ENCODE results near the gene TPSAB1. TPM values are rescaled to one million over a fixed set of nuclear protein-coding genes. Genes with fewer than 3 reads are reported as not detected.
"Not testable (repeated sequence)": the region's sequence is repeated elsewhere in the genome, so short reads cannot be mapped to it uniquely, and the experiment has no call there.

Gene TPSAB1
- total RNA-seq, 4 donors from 2014 or later, result 4.3 to 8.6 (median 6.5) TPM

DNA sequence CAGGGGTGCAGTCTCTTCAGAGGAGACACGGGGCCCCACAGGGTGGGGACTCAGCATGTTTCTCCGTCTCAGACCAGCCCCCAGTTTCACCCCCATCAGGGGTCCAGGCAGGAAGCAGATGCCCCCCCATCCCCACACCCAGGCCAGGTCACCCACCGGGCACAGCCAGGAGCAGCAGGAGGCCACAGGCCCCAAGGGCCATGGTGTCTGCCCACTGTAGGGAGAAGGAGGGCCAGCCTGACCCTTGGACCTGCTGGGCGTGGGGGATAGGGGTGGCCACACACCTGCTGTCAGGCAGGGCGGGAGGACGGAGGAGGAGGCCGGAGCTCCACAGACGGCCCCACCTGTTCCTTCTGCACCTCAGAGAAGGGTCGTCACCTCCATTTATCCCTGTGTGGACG is 15.5 kb upstream of the TPSAB1 start, which contains the start of gene TPSG1:
TPSG1 (minus strand) TSS at position 218 of the 401 bp plus-strand sequence; CDS start at position 202, 16 bp downstream.
- H3K27ac ChIP-seq, result no peak within 1 kb of the TSS
- H3K4me1 ChIP-seq, result no peaks in the 10 kb centered on the region
- intact Hi-C loops (cut with DNase I), result no loop called here
- H3K36me3 ChIP-seq, result no peaks in the 10 kb centered on the region
- WGBS, 2 donors, result 62 to 73% methylated on average over 7 of the region's 10 CpGs
- no peak within 1 kb of the TSS for H3K4me3 ChIP-seq (replicated peaks in 1 of 3)
- no peak for DNase-seq
- no peaks in the 10 kb centered on the region for H3K9me3 ChIP-seq
- TF ChIP-seq, protein P1, sequence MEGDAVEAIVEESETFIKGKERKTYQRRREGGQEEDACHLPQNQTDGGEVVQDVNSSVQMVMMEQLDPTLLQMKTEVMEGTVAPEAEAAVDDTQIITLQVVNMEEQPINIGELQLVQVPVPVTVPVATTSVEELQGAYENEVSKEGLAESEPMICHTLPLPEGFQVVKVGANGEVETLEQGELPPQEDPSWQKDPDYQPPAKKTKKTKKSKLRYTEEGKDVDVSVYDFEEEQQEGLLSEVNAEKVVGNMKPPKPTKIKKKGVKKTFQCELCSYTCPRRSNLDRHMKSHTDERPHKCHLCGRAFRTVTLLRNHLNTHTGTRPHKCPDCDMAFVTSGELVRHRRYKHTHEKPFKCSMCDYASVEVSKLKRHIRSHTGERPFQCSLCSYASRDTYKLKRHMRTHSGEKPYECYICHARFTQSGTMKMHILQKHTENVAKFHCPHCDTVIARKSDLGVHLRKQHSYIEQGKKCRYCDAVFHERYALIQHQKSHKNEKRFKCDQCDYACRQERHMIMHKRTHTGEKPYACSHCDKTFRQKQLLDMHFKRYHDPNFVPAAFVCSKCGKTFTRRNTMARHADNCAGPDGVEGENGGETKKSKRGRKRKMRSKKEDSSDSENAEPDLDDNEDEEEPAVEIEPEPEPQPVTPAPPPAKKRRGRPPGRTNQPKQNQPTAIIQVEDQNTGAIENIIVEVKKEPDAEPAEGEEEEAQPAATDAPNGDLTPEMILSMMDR (IDR thresholded peaks at IDR 0.05), result no peak
- no peak for TF ChIP-seq POLR2A (IDR thresholded peaks at IDR 0.05)
- no peaks in the 10 kb centered on the region for H3K27me3 ChIP-seq

DNA sequence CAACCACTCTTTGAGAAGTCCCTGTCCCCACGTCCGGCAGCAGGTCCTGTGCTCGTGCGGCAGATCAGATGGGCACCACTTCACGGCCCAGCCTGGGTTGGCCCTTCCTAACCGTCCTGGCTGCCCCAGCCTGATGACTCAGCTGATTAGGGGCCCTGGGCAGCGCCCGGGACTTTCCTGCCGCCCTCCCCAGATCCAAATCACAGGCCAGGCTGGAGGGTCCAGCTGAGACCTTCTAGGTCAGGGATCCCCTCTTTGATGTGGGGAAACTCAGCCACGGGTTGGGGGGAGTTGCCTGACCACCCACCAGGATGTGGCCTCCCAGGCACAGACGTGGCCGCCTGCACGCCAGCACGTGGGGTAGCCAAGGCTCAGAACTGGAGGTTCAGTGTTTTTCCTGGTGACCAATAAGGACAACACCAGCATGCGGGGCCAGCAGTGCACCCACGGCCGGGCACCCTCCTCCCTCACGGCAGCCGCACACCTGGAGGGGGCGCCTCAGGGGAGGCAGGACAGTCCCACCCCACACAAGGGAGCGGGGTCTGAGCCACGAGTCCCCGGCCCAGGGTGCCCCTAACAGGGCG is 14.7 kb upstream of the TPSAB1 start:
- H3K27me3 ChIP-seq; H3K27ac ChIP-seq; H3K36me3 ChIP-seq; H3K4me1 ChIP-seq; H3K9me3 ChIP-seq; DNase-seq; H3K4me3 ChIP-seq (replicated peaks in 1 of 3); intact Hi-C loops (cut with DNase I): not testable (repeated sequence)
- WGBS, 2 donors, result 16 to 20% methylated on average over 5 to 8 of the region's 24 CpGs

DNA sequence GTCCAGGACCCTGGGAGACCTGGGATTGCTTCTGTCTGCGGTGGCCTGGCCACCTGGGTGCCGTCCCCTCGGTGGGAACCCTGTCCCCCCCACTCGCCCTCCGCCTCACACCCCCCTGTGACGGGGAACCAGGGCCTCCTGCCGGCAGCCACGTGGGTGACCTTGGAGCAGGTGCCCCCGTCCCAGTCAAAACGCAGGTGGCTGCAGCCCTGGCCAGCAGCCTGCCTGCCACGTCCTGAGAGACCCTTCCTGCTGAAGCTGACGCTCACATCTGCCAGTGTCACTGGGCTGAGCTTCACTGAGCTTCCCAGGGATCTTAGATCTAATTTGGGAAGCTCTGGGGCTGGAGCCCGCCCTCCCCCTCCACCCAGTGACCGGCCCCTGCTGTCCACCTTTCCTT is 13.8 kb upstream of the TPSAB1 start:
- H3K9me3 ChIP-seq; DNase-seq; H3K27me3 ChIP-seq; H3K4me3 ChIP-seq (replicated peaks in 1 of 3); H3K36me3 ChIP-seq; H3K4me1 ChIP-seq; H3K27ac ChIP-seq; intact Hi-C loops (cut with DNase I): not testable (repeated sequence)
- 10% methylated on average over 2 of the region's 14 CpGs; no CpG with 5 or more reads in 1 of the 2 donors for WGBS, 2 donors

DNA sequence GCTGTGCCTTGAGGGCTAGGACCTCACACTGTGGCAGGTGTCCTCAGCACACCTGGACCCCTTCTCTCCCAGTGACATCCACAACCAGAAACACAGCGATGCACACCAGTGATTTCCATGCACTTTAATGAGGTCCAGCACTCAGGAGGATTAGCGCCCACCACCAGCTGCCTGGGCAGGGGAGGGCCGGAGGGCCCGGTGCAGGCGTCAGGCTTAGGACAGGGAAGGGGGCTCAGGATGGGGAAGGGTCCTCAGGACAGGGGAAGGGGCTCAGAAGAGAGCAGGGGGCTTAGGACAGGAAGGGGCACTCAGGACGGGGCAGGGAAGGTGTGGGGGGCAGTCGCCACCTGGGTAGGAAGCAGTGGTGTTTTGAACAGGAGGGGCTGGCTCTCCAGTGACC is 12.3 kb upstream of the TPSAB1 start:
- H3K9me3 ChIP-seq; H3K36me3 ChIP-seq; DNase-seq; H3K4me1 ChIP-seq; H3K27me3 ChIP-seq; H3K4me3 ChIP-seq (replicated peaks in 1 of 3); intact Hi-C loops (cut with DNase I); H3K27ac ChIP-seq: not testable (repeated sequence)
- 41 to 84% methylated on average over 3 to 5 of the region's 7 CpGs for WGBS, 2 donors

DNA sequence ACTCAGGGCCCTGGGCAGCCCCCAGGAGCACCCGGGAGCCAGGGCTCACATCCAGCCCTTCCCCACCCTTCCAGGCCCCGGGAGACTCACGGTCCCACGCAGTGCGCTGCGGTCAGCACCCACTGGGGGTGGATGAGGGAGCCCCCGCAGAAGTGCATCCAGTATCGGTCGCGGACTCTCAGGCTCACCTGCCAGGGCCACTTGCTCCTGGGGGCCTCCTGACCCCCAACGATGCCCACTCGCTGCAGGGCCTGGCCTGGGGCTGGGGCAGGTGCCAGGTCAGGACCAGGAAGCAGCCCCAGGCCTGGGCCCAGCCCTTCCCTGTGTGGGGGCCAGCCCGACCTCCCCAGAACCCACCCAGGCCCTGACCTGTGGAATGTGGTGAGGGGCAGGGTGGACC is 11.0 kb upstream of the TPSAB1 start:
- DNase-seq; H3K27ac ChIP-seq; H3K4me3 ChIP-seq (replicated peaks in 1 of 3); H3K27me3 ChIP-seq; H3K4me1 ChIP-seq; H3K36me3 ChIP-seq; H3K9me3 ChIP-seq; intact Hi-C loops (cut with DNase I): not testable (repeated sequence)
- WGBS, 2 donors, result 85% methylated on average over 4 of the region's 13 CpGs; no CpG with 5 or more reads in 1 of the 2 donors

DNA sequence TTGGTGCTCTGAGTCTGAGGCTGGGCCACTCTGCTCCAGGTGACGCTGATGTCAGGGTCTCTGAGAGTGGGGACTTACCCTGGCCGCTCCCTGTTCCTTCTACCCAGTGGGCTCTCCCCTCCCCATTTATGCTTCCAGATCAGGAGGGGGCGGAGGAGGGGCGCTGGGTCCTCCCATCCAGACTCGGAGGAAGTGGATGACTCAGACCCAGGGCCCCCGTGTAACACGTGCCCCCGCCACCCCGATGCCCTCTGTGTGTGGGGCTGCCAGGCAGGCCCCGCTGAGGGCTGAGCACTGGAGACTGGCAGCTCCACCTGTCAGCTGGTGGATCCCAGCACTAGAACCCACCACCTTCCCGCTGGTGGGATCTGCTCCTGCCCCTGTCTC is 10.4 kb upstream of the TPSAB1 start, which contains the start of gene TPSB2:
TPSB2 (minus strand) TSS at position 101 of the 387 bp plus-strand sequence. CDS start 233 bp downstream, outside the sequence.
- H3K4me3 ChIP-seq (replicated peaks in 1 of 3); H3K9me3 ChIP-seq; intact Hi-C loops (cut with DNase I); H3K4me1 ChIP-seq; H3K27me3 ChIP-seq; H3K36me3 ChIP-seq; DNase-seq; H3K27ac ChIP-seq: not testable (repeated sequence)
- WGBS, 2 donors, result no CpG with 5 or more reads among the region's 11 CpGs

DNA sequence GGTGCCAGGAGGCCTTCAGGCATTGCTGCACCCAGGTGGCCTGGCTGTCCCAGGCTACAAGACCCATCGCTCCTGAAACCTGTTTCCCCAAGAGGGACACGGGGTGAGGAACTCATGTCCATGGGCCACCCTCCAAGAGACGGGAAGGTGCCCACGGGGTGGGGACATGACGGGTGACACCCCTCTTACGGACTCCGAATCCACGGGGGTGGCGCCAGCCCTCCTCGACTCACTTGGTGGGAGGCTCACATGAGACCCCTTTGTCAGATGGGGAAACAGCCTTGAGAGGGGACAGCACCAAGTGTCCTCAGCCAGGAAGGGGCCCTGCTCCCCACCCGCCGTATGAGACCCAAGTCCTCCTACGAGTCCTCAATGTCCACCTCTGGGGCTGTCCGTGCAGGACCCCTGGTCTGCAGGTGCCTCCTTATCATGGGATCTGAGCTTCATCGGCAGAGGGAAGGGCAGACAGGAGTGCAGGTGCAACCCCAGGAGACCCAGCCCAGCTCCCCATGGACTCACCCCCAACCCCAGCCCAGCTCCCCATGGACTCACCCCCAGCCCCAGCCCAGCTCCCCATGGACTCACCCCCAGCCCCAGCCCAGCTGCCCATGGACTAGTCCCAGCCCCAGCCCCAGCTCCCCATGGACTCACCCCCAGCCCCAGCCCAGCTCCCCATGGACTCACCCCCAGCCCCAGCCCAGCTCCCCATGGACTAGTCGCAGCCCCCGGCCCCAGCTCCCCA is 9.9 kb upstream of the TPSAB1 start:
- H3K4me3 ChIP-seq (replicated peaks in 1 of 3); H3K4me1 ChIP-seq; H3K36me3 ChIP-seq; DNase-seq; H3K27me3 ChIP-seq; H3K9me3 ChIP-seq; H3K27ac ChIP-seq; intact Hi-C loops (cut with DNase I): not testable (repeated sequence)
- WGBS, 2 donors, result 58% methylated on average over 5 of the region's 17 CpGs; no CpG with 5 or more reads in 1 of the 2 donors

DNA sequence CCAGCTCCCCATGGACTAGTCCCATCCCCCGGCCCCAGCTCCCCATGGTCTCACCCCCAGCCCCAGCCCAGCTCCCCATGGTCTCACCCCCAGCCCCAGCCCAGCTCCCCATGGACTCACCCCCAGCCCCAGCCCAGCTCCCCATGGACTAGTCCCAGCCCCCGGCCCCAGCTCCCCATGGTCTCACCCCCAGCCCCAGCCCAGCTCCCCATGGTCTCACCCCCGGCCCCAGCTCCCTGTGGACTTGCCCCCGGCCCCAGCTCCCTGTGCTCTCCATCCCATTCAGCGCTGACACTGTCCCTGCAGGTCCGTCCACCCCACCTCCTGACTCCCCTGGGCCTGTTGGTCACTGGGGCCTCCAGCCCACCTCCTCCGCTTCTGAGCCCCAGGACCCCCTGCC is 9.2 kb upstream of the TPSAB1 start:
- H3K4me1 ChIP-seq; H3K27me3 ChIP-seq; H3K4me3 ChIP-seq (replicated peaks in 1 of 3); intact Hi-C loops (cut with DNase I); H3K36me3 ChIP-seq; H3K9me3 ChIP-seq; DNase-seq; H3K27ac ChIP-seq: not testable (repeated sequence)
- WGBS, 2 donors, result 90% methylated on average over 3 of the region's 7 CpGs; no CpG with 5 or more reads in 1 of the 2 donors

DNA sequence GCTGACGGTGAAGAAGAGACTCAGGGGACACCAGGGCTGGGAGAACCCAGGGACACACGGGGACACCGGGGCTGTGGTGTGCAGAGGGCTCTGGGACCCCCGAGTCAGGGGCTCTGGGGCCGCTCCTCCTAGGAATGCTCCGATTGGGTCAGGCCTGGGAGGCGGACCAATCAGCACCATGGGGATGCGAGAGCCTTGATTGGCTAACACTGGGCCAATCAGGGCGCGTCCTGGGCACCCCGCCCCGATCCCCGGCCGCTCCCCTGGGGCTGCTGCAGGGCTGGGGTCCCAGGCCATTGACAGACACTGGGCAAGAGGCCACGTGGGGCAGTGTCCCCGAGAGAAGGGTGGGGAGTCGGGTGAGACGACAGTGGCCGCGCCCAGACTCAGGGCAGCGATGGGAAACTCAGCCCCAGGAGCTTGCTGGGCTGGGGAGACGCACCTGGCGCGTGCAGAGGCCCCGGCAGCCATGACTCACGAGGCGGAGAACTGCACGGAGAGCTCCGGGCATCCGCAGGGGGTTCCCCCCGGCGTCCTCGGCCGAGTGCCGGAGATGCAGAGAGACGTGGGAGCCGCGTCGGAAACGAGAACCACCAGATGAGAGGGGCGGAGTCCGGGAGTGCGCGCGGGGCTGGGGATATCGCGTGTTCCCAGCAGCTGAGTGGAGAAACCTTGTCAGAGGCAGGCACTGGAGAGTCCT is 8.3 kb upstream of the TPSAB1 start:
- H3K9me3 ChIP-seq; intact Hi-C loops (cut with DNase I); H3K4me3 ChIP-seq (replicated peaks in 1 of 3); H3K4me1 ChIP-seq; DNase-seq; H3K27me3 ChIP-seq; H3K36me3 ChIP-seq; H3K27ac ChIP-seq: not testable (repeated sequence)
- WGBS, 2 donors, result no CpG with 5 or more reads among the region's 47 CpGs

DNA sequence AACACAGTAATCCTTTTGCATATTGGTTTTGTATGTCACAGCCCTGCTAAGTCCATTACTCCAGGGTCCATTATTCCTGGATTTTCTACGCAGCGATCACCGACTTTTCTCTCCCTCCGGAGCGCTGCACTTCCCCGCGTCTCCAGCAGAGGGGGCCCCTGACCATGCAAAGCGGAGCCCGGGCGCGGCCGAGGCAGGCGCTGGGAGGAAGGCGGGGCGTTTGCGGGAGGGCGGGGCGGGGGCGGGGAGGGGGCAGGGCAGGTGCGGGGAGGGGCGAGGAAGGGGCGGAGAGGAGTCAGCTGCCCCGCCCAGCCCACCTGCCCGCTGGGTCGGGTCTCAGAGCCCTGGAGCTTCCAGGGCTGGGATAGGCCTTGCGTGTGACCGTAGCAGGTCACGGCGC is 3.8 kb upstream of the TPSAB1 start:
- intact Hi-C loops (cut with DNase I); H3K9me3 ChIP-seq; H3K27me3 ChIP-seq; H3K4me3 ChIP-seq (replicated peaks in 1 of 3); H3K27ac ChIP-seq; DNase-seq; H3K4me1 ChIP-seq; H3K36me3 ChIP-seq: not testable (repeated sequence)
- WGBS, 2 donors, result no CpG with 5 or more reads among the region's 29 CpGs

Data from thyroid gland (tissue), 4 donors.